ENCODE measurements around the gene KIF19.

Gene KIF19

DNA sequence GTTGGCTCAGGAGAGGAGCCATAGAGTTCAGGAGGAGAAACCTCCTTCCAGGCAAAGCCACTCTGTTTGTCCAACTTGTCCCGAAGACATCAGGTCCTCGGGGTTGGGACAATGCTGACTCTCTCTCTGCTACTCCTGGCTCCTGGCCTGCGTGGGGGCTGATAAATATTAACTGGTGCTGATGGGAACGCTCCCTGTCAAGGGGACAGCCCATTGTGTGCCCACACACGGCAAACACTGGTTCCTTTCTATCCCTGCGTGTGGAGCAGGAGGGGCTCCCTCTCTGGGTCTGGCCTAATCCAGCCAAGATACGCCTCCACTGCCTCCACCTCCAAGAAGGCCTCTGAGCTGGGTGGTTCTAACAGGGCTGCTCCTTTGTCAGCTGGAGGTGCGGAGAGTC, 4.4 kb downstream of the KIF19 start:
- peaks cover 10% of the 10 kb centered on the region for H3K27me3 ChIP-seq (ENCODE audit: control insufficient read depth, insufficient read depth, low read length)
- no peaks in the 10 kb centered on the region for H3K9me3 ChIP-seq (replicated peaks; ENCODE audit: low read length)
- H3K9ac ChIP-seq (ENCODE audit: low read depth, low read length) = no peak overlapping the region
- H3K4me3 ChIP-seq (ENCODE audit: low read length) = no peak overlapping the region
- no peak overlapping the region for H3K4me2 ChIP-seq (ENCODE audit: low read length)
- H3K4me1 ChIP-seq (ENCODE audit: control insufficient read depth, insufficient read depth, low read length) = no peaks in the 10 kb centered on the region
- no peaks in the 10 kb centered on the region for H3K36me3 ChIP-seq (ENCODE audit: insufficient read depth, low read length)

DNA sequence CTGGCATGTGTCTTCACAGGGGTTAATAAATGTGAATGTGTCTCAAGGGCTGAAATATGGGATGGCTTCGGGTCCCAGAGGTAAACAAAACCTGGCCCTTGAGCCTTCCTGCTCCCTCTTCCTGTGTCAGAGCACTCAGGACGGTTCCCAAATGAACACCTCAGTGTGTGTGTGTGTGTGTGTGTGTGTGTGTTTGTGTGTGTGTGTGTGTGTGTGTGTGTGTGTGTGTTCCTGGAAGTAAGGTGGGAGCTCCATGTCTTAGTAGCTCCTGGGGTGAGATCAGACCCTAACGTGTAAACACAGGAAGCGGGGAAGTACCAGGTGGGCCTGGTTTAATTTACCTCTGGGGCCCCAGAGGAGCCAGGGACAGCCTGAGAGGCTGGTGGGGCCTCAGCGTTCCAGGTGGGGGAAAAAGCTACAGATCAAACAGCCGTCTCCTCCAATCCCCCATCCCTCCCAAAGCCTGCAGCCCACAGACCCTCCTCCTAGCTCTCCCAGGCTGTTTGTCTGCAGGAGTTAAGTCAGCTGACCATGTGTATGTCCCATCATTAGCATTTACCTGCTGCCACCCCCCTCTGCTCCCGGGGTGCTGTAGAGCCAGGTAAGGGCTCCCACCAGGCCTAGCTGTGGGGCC, 6.1 kb downstream of the KIF19 start:
- Histone ChIP-seq H3K27me3 (ENCODE audit: control insufficient read depth, insufficient read depth, low read length) (peaks cover under 1% of the 10 kb centered on the region), H3K4me2 (ENCODE audit: low read length) (no peak overlapping the region), H3K9ac (ENCODE audit: low read depth, low read length) (no peak overlapping the region), H3K4me3 (ENCODE audit: low read length) (no peak overlapping the region), H3K36me3 (ENCODE audit: insufficient read depth, low read length) (no peaks in the 10 kb centered on the region), H3K9me3 (replicated peaks; ENCODE audit: low read length) (no peaks in the 10 kb centered on the region), H3K4me1 (ENCODE audit: control insufficient read depth, insufficient read depth, low read length) (no peaks in the 10 kb centered on the region)

DNA sequence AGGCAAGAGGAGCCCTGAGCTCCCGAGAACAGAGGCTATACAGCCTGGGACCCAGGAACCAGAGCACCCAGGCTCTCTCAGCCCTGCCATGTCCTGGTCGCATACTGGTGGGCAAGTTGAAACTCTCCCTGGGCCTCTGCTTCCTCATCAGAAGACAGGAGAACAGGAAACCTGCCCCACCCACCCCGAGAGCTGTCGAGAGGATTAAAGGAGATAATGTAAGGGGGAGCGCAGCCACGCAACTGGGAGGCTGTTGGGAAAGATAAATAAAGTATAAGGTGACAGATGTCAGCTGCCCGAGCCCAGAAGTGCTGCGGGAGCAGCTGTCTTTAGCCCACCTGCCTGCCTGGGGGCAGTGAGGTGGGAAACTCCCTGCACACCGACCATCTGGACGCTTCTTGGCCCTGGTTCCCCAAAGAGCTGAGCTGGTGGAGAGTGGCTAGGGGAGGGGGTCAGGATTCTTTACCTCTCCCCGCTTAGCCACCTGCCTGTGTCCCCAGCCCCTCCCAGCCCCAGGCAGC, 6.8 kb downstream of the KIF19 start:
- Histone ChIP-seq H3K4me3 (ENCODE audit: low read length) (no peak overlapping the region), H3K9me3 (replicated peaks; ENCODE audit: low read length) (no peaks in the 10 kb centered on the region), H3K4me1 (ENCODE audit: control insufficient read depth, insufficient read depth, low read length) (no peaks in the 10 kb centered on the region), H3K27me3 (ENCODE audit: control insufficient read depth, insufficient read depth, low read length) (no peaks in the 10 kb centered on the region), H3K9ac (ENCODE audit: low read depth, low read length) (no peak overlapping the region), H3K36me3 (ENCODE audit: insufficient read depth, low read length) (no peaks in the 10 kb centered on the region), H3K4me2 (ENCODE audit: low read length) (no peak overlapping the region)

DNA sequence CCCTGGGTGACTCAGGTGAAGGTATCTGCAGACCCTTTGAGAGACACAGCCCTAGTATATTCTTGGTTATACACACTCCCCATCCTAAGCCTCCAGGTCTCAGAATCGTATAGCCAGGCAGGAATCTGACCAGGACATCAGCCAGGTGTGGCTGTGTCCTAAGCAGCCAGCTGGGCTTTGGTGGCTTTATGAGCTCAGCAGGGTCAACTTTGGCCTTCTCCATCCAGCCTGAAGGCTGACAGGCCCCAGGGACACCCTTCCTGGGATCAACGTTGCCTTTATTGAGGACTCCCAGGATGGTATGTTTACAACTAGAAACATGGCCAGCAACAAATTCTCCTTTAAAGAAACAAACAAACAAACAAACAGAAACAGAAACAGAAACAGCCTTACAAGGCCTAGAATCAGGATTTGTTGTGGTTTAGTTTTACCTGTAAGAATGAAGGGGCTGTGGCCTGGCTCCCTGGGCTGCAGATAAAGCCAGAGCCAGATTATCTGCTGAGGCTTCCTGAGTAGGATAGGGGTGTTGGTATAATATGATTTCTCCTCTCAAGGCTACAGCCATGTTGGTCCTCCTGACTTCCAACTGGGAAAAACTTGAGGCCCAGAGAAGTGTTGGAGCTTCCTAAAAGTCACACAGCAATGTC, 8.5 kb downstream of the KIF19 start:
- H3K4me1 ChIP-seq (ENCODE audit: control insufficient read depth, insufficient read depth, low read length) = no peaks in the 10 kb centered on the region
- no peaks in the 10 kb centered on the region for H3K36me3 ChIP-seq (ENCODE audit: insufficient read depth, low read length)
- no peak overlapping the region for H3K9ac ChIP-seq (ENCODE audit: low read depth, low read length)
- H3K9me3 ChIP-seq (replicated peaks; ENCODE audit: low read length) = no peaks in the 10 kb centered on the region
- no peak overlapping the region for H3K4me3 ChIP-seq (ENCODE audit: low read length)
- H3K27me3 ChIP-seq (ENCODE audit: control insufficient read depth, insufficient read depth, low read length) = no peaks in the 10 kb centered on the region
- no peak overlapping the region for H3K4me2 ChIP-seq (ENCODE audit: low read length)

DNA sequence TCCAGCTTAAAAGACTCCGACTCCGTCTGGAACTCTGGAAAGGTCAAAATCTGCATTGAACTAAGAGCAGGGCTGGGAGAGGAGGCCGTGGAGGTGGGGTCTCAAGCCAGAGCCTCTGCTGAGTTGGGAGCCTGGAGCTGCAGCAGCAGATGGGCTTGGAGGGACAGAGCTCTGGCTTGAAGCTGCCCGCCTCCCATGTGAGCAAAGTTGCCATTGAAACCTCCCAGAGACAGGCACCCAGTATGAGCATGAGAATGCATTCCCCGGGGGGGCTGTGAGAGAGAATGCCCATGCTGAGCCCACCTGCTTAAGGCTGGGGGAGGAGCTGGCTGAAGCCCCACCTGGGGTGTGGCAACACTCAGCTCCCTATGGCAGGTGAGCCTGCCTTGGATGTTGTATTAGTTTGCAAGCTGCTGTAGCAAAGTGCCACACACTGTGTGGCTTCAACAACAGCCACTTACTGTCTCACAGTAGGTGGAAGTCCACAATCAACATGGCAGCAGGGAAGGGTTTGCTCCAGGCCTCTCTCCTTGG, 9.6 kb downstream of the KIF19 start:
- no peak overlapping the region for H3K4me3 ChIP-seq (ENCODE audit: low read length)
- no peak overlapping the region for H3K4me2 ChIP-seq (ENCODE audit: low read length)
- no peaks in the 10 kb centered on the region for H3K27me3 ChIP-seq (ENCODE audit: control insufficient read depth, insufficient read depth, low read length)
- no peak overlapping the region for H3K9ac ChIP-seq (ENCODE audit: low read depth, low read length)
- no peaks in the 10 kb centered on the region for H3K9me3 ChIP-seq (replicated peaks; ENCODE audit: low read length)
- no peaks in the 10 kb centered on the region for H3K4me1 ChIP-seq (ENCODE audit: control insufficient read depth, insufficient read depth, low read length)
- no peaks in the 10 kb centered on the region for H3K36me3 ChIP-seq (ENCODE audit: insufficient read depth, low read length)

DNA sequence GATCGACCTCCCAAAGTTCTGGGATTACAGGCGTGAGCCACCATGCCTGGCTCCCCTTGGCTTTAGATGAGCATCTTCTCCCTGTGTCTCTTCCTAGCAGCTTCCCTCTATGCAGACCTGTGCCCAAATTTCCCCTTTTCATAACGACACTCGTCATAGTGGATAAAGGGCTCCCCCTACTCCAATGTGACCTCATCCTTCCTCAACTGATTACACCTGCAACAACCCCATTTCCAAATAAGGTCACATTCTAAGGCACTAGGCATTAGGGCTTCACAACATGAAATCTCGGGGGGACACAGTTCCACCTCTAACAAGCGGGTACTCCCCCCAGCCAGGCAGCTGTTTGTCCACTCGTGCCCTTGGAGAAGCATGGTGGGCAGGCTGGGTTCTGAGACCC, 10.3 kb downstream of the KIF19 start:
- H3K4me2 ChIP-seq (ENCODE audit: low read length) = no peak overlapping the region
- H3K4me3 ChIP-seq (ENCODE audit: low read length) = no peak overlapping the region
- H3K4me1 ChIP-seq (ENCODE audit: control insufficient read depth, insufficient read depth, low read length) = no peaks in the 10 kb centered on the region
- H3K36me3 ChIP-seq (ENCODE audit: insufficient read depth, low read length) = no peaks in the 10 kb centered on the region
- no peaks in the 10 kb centered on the region for H3K9me3 ChIP-seq (replicated peaks; ENCODE audit: low read length)
- H3K9ac ChIP-seq (ENCODE audit: low read depth, low read length) = no peak overlapping the region
- no peaks in the 10 kb centered on the region for H3K27me3 ChIP-seq (ENCODE audit: control insufficient read depth, insufficient read depth, low read length)

DNA sequence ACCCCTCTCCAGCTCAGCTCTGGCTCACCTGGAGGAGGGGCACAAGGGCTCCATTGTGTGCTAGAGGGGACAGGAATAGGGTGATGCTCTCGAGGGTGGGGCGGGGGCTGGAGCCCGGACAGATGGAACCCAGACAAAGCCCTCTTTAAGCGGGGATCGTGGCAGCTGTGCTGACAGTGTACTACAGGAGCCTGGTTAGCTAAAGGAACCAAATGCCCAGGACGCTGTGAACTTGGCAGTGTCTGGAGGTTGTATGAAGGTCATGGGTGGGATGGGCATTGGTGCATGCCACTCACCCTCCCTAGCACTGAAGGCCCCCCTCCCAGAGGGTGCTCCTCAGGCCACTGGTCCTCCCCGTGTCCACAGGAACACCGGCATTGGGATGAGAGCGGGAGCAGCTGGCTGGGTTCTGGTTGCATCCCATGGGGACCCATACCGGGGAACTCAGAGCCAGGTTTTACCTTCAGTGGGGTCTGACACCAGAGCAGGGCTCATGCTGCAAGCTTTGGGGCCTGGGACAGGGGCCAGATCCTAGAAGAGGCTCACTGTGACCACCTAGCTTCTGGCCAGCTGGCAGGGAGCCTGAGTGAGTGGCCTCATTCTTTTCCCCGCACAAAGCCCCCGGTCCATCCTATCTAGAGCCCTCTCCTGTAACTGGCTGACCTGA, 11.9 kb downstream of the KIF19 start:
- Histone ChIP-seq H3K27me3 (ENCODE audit: control insufficient read depth, insufficient read depth, low read length) (no peaks in the 10 kb centered on the region), H3K9ac (ENCODE audit: low read depth, low read length) (no peak overlapping the region), H3K36me3 (ENCODE audit: insufficient read depth, low read length) (no peaks in the 10 kb centered on the region), H3K9me3 (replicated peaks; ENCODE audit: low read length) (no peaks in the 10 kb centered on the region), H3K4me2 (ENCODE audit: low read length) (no peak overlapping the region), H3K4me3 (ENCODE audit: low read length) (no peak overlapping the region), H3K4me1 (ENCODE audit: control insufficient read depth, insufficient read depth, low read length) (no peaks in the 10 kb centered on the region)

DNA sequence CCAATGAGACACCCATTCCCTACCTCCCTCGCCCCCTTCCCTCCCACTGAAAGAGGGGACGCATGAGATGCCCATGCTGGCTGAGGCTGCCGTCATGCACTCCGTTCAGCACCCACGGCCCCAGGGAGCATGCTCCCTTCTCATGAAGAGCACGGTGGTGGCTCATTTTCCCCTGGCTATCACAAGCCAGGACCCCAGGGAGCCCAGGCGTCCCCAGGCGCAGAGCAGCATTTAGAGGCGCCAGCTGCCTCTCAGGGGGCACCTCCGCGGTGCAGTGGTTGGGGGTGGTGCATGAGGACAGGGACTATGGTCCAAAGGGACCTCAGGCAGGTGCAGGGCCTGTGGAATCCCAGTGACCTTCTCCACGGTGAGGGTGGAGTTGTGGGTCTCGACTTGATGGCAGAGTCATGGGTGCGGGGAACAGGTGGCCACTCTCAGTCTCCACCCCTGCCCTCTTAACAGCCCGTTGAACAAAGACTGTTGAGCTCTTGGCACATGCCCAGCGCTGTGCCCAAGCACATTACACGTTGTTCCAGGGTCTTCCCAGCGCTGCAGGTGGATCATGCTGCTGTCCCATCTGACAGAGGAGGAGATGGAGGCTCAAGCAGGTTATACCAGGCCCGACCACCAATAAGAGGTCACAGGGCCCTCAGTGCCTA, 13.6 kb downstream of the KIF19 start:
- no peak overlapping the region for H3K9ac ChIP-seq (ENCODE audit: low read depth, low read length)
- H3K9me3 ChIP-seq (replicated peaks; ENCODE audit: low read length) = no peaks in the 10 kb centered on the region
- H3K4me1 ChIP-seq (ENCODE audit: control insufficient read depth, insufficient read depth, low read length) = no peaks in the 10 kb centered on the region
- H3K4me3 ChIP-seq (ENCODE audit: low read length) = no peak overlapping the region
- no peaks in the 10 kb centered on the region for H3K27me3 ChIP-seq (ENCODE audit: control insufficient read depth, insufficient read depth, low read length)
- no peak overlapping the region for H3K4me2 ChIP-seq (ENCODE audit: low read length)
- no peaks in the 10 kb centered on the region for H3K36me3 ChIP-seq (ENCODE audit: insufficient read depth, low read length)

DNA sequence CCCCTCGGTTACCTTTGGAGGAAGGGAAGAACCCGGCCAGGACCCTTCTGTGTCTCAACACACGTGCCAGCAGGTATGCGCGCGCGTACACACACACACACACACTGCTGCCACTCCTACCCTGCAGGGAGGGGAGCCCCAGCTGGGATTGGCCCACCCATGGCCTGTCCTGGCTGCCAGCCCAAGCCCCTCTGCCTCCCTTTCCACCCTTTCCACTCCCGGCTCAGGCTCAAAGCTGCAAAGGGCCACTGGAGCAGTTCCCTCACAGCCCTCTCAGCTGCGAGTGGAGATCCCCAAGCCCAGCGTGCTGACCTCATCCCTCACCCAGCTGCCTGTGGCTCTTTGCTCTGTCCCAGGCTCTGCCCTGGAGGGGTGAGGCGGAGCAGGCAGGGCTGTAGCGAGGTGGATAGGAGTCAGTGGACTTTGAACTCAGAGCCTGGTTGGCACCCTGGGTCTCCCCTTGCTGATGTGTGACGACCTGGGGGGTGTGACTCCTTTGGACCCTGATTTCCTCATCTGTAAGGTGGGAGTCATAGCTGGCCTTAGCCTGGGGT, 14.5 kb downstream of the KIF19 start:
- Histone ChIP-seq H3K4me3 (ENCODE audit: low read length) (no peak overlapping the region), H3K4me1 (ENCODE audit: control insufficient read depth, insufficient read depth, low read length) (no peaks in the 10 kb centered on the region), H3K4me2 (ENCODE audit: low read length) (no peak overlapping the region), H3K27me3 (ENCODE audit: control insufficient read depth, insufficient read depth, low read length) (no peaks in the 10 kb centered on the region), H3K9me3 (replicated peaks; ENCODE audit: low read length) (no peaks in the 10 kb centered on the region), H3K9ac (ENCODE audit: low read depth, low read length) (no peak overlapping the region), H3K36me3 (ENCODE audit: insufficient read depth, low read length) (no peaks in the 10 kb centered on the region)

DNA sequence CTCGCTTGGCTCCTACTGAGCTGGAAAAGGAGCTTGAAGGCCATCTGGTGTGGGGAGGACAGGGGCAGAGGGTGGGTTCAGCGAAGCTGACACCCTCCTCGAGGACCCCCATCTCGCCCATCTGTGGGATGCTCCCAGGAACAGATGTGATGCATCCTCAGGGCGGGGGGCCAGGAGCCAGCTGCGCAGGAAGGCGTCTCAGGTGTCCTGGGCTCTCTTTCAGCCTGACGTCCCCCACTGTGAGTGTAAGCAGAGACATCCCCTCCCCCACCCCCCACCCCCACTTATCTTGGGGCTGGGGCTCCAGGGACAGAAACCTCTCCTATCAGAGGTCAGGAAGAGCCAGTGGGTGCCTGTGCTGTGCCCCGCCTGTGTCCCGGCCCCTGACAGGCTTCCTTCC, 16.2 kb downstream of the KIF19 start:
- H3K4me2 ChIP-seq (ENCODE audit: low read length) = no peak overlapping the region
- no peaks in the 10 kb centered on the region for H3K9me3 ChIP-seq (replicated peaks; ENCODE audit: low read length)
- H3K9ac ChIP-seq (ENCODE audit: low read depth, low read length) = no peak overlapping the region
- H3K4me1 ChIP-seq (ENCODE audit: control insufficient read depth, insufficient read depth, low read length) = no peaks in the 10 kb centered on the region
- no peak overlapping the region for H3K4me3 ChIP-seq (ENCODE audit: low read length)
- H3K27me3 ChIP-seq (ENCODE audit: control insufficient read depth, insufficient read depth, low read length) = no peaks in the 10 kb centered on the region
- no peaks in the 10 kb centered on the region for H3K36me3 ChIP-seq (ENCODE audit: insufficient read depth, low read length)

DNA sequence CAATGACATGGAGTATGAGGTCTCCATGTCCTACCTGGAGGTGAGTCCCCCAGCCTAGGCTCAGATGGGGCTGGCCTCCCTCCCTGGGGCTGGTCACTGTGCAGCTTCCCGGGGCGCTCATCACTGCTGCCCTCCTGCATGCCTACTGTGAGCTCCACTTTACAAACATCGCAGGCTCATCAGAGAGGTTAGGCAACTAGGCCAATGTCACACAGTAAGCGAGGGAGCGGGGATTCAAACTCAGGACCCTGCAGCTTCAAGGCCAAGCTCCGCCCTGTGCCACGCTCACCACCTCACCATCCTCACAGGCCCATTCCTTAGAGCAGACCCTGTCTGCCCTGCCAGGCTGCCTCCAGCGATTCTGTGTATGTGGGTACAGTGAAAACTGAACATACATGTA, 17.1 kb downstream of the KIF19 start:
- Histone ChIP-seq H3K9ac (ENCODE audit: low read depth, low read length) (no peak overlapping the region), H3K9me3 (replicated peaks; ENCODE audit: low read length) (no peaks in the 10 kb centered on the region), H3K4me3 (ENCODE audit: low read length) (no peak overlapping the region), H3K4me1 (ENCODE audit: control insufficient read depth, insufficient read depth, low read length) (no peaks in the 10 kb centered on the region), H3K36me3 (ENCODE audit: insufficient read depth, low read length) (no peaks in the 10 kb centered on the region), H3K4me2 (ENCODE audit: low read length) (no peak overlapping the region), H3K27me3 (ENCODE audit: control insufficient read depth, insufficient read depth, low read length) (no peaks in the 10 kb centered on the region)

Measured in skeletal muscle satellite cell (primary cell).